ENCODE measurements around the gene LEO1.

Gene LEO1

DNA sequence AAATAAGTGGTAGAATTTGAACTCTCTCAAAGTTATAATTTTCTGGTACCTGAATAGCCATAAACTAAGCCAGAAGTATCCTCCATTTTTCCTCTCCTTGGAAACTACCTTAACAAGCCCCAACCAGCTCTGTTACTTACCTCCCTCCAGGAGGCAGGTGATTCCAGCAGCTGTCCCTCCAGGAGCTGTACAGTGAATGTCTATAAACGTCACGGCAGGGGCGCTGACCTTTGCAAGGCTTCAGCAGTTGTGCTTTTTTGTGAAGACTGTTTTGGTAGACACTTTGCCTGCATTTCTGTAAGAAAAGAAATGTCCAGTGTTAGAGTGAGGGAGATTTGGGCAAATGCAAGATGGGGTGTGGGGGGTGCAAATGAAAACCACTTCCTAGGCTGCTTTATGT, 67.2 kb downstream of the LEO1 start:
- TF ChIP-seq, protein P1, sequence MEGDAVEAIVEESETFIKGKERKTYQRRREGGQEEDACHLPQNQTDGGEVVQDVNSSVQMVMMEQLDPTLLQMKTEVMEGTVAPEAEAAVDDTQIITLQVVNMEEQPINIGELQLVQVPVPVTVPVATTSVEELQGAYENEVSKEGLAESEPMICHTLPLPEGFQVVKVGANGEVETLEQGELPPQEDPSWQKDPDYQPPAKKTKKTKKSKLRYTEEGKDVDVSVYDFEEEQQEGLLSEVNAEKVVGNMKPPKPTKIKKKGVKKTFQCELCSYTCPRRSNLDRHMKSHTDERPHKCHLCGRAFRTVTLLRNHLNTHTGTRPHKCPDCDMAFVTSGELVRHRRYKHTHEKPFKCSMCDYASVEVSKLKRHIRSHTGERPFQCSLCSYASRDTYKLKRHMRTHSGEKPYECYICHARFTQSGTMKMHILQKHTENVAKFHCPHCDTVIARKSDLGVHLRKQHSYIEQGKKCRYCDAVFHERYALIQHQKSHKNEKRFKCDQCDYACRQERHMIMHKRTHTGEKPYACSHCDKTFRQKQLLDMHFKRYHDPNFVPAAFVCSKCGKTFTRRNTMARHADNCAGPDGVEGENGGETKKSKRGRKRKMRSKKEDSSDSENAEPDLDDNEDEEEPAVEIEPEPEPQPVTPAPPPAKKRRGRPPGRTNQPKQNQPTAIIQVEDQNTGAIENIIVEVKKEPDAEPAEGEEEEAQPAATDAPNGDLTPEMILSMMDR (conservative IDR thresholded peaks at IDR 0.05; ENCODE audit: low read length), result no peak
- no peak for TF ChIP-seq EZH2phosphoT487 (IDR thresholded peaks at IDR 0.05; ENCODE audit: borderline replicate concordance)
- Histone ChIP-seq H3K27me3 (ENCODE audit: insufficient read depth, low read length, poor library complexity, severe bottlenecking) (no peaks in the 10 kb centered on the region), H3K9me2 (replicated peaks; ENCODE audit: low read depth, low read length) (no peaks in the 10 kb centered on the region), H3K79me2 (ENCODE audit: insufficient read depth, low read length) (no peaks in the 10 kb centered on the region), H3K9me3 (ENCODE audit: insufficient read depth, low read depth, low read length) (no peaks in the 10 kb centered on the region), H3K4me1 (ENCODE audit: insufficient read depth, low read length, poor library complexity, severe bottlenecking) (no peaks in the 10 kb centered on the region), H4K20me1 (ENCODE audit: insufficient read depth, low read length, poor library complexity, severe bottlenecking) (no peaks in the 10 kb centered on the region), H3F3A (ENCODE audit: low read depth) (no peaks in the 10 kb centered on the region), H3K36me3 (ENCODE audit: insufficient read depth, low read length) (peaks cover 61% of the 10 kb centered on the region), H3K4me3 (ENCODE audit: low read length, poor library complexity, severe bottlenecking) (no peak overlapping the region), H2AFZ (ENCODE audit: low read length) (no peak overlapping the region), H3K4me2 (ENCODE audit: low read depth, low read length, poor library complexity, severe bottlenecking) (no peak overlapping the region), H3K9ac (ENCODE audit: low read depth, low read length, poor library complexity, severe bottlenecking) (no peak overlapping the region)

DNA sequence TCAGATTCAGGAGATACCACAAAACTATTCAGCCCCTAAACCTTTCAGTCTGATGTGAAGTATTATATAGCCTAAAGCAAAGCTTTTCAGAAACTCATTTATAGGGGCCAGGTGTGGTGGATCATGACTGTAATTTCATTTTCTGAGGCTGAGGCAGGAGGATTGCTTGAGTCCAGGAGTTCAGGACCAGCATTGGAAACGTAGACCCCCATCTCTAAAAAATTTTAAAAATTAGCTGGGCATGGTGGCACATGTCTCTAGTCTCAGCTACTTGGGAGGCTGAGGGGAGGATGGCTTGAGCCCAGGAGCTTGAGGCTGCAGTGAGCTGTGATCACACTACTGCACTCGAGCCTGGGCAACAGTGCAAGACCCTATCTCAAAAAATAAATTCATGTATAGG, 82.1 kb downstream of the LEO1 start:
- Histone ChIP-seq H3K27me3 (ENCODE audit: insufficient read depth, low read length, poor library complexity, severe bottlenecking) (no peaks in the 10 kb centered on the region), H3K9me3 (ENCODE audit: insufficient read depth, low read depth, low read length) (no peaks in the 10 kb centered on the region), H3K4me2 (ENCODE audit: low read depth, low read length, poor library complexity, severe bottlenecking) (no peak overlapping the region), H2AFZ (ENCODE audit: low read length) (no peak overlapping the region), H3K4me1 (ENCODE audit: insufficient read depth, low read length, poor library complexity, severe bottlenecking) (peaks cover 2% of the 10 kb centered on the region), H3K4me3 (ENCODE audit: low read length, poor library complexity, severe bottlenecking) (no peak overlapping the region), H3K79me2 (ENCODE audit: insufficient read depth, low read length) (no peaks in the 10 kb centered on the region), H3K9ac (ENCODE audit: low read depth, low read length, poor library complexity, severe bottlenecking) (no peak overlapping the region), H3K36me3 (ENCODE audit: insufficient read depth, low read length) (peaks cover 52% of the 10 kb centered on the region; the same call in 1 of the 2 replicates), H3F3A (ENCODE audit: low read depth) (peaks cover 7% of the 10 kb centered on the region; the same call in 1 of the 2 replicates), H3K9me2 (replicated peaks; ENCODE audit: low read depth, low read length) (no peaks in the 10 kb centered on the region), H4K20me1 (ENCODE audit: insufficient read depth, low read length, poor library complexity, severe bottlenecking) (no peaks in the 10 kb centered on the region)
- no peak for TF ChIP-seq EZH2phosphoT487 (IDR thresholded peaks at IDR 0.05; ENCODE audit: borderline replicate concordance)
- TF ChIP-seq, protein P1 (conservative IDR thresholded peaks at IDR 0.05; ENCODE audit: low read length), result no peak

DNA sequence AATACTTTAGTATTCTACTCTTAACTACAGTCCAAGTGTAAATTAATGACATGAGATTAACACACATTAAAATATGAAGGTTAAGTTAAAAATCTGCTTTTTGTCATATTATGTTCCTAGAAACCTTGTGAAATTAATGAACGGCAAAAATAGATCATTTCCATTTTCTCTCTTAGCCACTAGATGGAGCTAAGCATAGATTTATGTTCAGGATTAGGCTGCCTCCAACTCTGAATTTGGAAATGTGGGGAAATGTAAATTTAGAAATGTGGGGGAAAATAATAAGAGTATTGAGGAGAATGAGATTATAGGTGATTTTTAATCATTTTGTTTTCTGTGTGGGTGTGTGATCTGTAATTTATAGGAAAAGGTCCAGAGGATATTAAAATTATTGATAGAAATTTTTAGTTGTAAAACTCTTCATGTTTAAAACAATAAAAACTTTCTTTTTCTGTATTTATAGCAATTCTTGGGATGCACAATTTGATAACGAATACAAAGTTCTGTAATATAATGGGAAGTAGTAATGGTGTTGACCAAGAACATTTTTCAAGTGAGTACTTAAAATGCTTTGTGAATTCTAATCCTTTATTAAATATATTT, 82.9 kb downstream of the LEO1 start:
- TF ChIP-seq, protein P1 (conservative IDR thresholded peaks at IDR 0.05; ENCODE audit: low read length), result peak; percentile 84
- TF ChIP-seq EZH2phosphoT487 (IDR thresholded peaks at IDR 0.05; ENCODE audit: borderline replicate concordance), result no peak
- Histone ChIP-seq H3F3A (ENCODE audit: low read depth) (peaks cover 7% of the 10 kb centered on the region; the same call in 1 of the 2 replicates), H3K27me3 (ENCODE audit: insufficient read depth, low read length, poor library complexity, severe bottlenecking) (no peaks in the 10 kb centered on the region), H3K4me1 (ENCODE audit: insufficient read depth, low read length, poor library complexity, severe bottlenecking) (peaks cover 4% of the 10 kb centered on the region), H4K20me1 (ENCODE audit: insufficient read depth, low read length, poor library complexity, severe bottlenecking) (no peaks in the 10 kb centered on the region), H3K36me3 (ENCODE audit: insufficient read depth, low read length) (peaks cover 44% of the 10 kb centered on the region; the same call in 1 of the 2 replicates), H3K4me2 (ENCODE audit: low read depth, low read length, poor library complexity, severe bottlenecking) (no peak overlapping the region), H3K79me2 (ENCODE audit: insufficient read depth, low read length) (peaks cover 7% of the 10 kb centered on the region; the same call in 1 of the 2 replicates), H3K9ac (ENCODE audit: low read depth, low read length, poor library complexity, severe bottlenecking) (no peak overlapping the region), H3K9me2 (replicated peaks; ENCODE audit: low read depth, low read length) (no peaks in the 10 kb centered on the region), H3K9me3 (ENCODE audit: insufficient read depth, low read depth, low read length) (no peaks in the 10 kb centered on the region), H3K4me3 (ENCODE audit: low read length, poor library complexity, severe bottlenecking) (no peak overlapping the region), H2AFZ (ENCODE audit: low read length) (no peak overlapping the region)

All from Loucy (cell line).